ENCODE measurements around the gene SLC30A3. TPM values are rescaled to one million over a fixed set of nuclear protein-coding genes. Genes with fewer than 3 reads are reported as not detected.

Gene SLC30A3
- polyA plus RNA-seq, 1 donor from 2014 or later, result not detected

GRCh38 chr2:27236136-27236535 lies 26.7 kb downstream of the SLC30A3 start:
- TF ChIP-seq POLR2AphosphoS5 (IDR thresholded peaks at IDR 0.05), result no peak
- H3K36me3 ChIP-seq (ENCODE audit: insufficient read depth, low read length), result no peaks in the 10 kb centered on the region
- H3K27ac ChIP-seq (ENCODE audit: low read length), result no peak overlapping the region
- no peak overlapping the region for H3K4me2 ChIP-seq (ENCODE audit: low read length)
- H3K9ac ChIP-seq (ENCODE audit: low read length), result no peak overlapping the region
- no peaks in the 10 kb centered on the region for H4K20me1 ChIP-seq (ENCODE audit: insufficient read depth)
- no peak overlapping the region for H2AFZ ChIP-seq (ENCODE audit: low read depth, low read length)
- no peaks in the 10 kb centered on the region for H3F3A ChIP-seq (ENCODE audit: insufficient read depth, low read length, poor library complexity, severe bottlenecking)
- no peaks in the 10 kb centered on the region for H3K9me3 ChIP-seq (ENCODE audit: low read length)
- no peaks in the 10 kb centered on the region for H3K9me2 ChIP-seq (ENCODE audit: insufficient read depth, low read length)
- H3K27me3 ChIP-seq (ENCODE audit: insufficient read depth, low read depth, low read length), result no peaks in the 10 kb centered on the region
- H3K4me3 ChIP-seq (ENCODE audit: low read length), result no peak overlapping the region
- no peaks in the 10 kb centered on the region for H3K79me2 ChIP-seq (replicated peaks; ENCODE audit: insufficient read depth, low read length)

GRCh38 chr2:27233341-27233740 lies 29.5 kb downstream of the SLC30A3 start:
- TF ChIP-seq CTCF (IDR thresholded peaks at IDR 0.05; ENCODE audit: poor library complexity, severe bottlenecking) (no peak), MXI1 (conservative IDR thresholded peaks at IDR 0.05; ENCODE audit: poor library complexity, severe bottlenecking) (no peak), SMC3 (conservative IDR thresholded peaks at IDR 0.05; ENCODE audit: poor library complexity) (no peak), EP300 (conservative IDR thresholded peaks at IDR 0.05; ENCODE audit: poor library complexity, severe bottlenecking) (no peak), RAD21 (conservative IDR thresholded peaks at IDR 0.05) (no peak), REST (IDR thresholded peaks at IDR 0.05; ENCODE audit: borderline replicate concordance) (no peak), TAF1 (IDR thresholded peaks at IDR 0.05; ENCODE audit: low read depth) (no peak), POLR2AphosphoS5 (IDR thresholded peaks at IDR 0.05) (no peak), EZH2 (IDR thresholded peaks at IDR 0.05; ENCODE audit: borderline replicate concordance, insufficient read depth, low read length, poor library complexity, severe bottlenecking) (no peak)
- Histone ChIP-seq H3K36me3 (ENCODE audit: insufficient read depth, low read length) (no peaks in the 10 kb centered on the region), H2AFZ (ENCODE audit: low read depth, low read length) (no peak overlapping the region), H3K4me3 (ENCODE audit: low read length) (no peak overlapping the region), H3K9me3 (ENCODE audit: low read length) (no peaks in the 10 kb centered on the region), H3F3A (ENCODE audit: insufficient read depth, low read length, poor library complexity, severe bottlenecking) (no peaks in the 10 kb centered on the region), H3K9me2 (ENCODE audit: insufficient read depth, low read length) (no peaks in the 10 kb centered on the region), H3K27ac (ENCODE audit: low read length) (no peak overlapping the region), H3K9ac (ENCODE audit: low read length) (no peak overlapping the region), H3K4me2 (ENCODE audit: low read length) (no peak overlapping the region), H3K27me3 (ENCODE audit: insufficient read depth, low read depth, low read length) (no peaks in the 10 kb centered on the region), H4K20me1 (ENCODE audit: insufficient read depth) (no peaks in the 10 kb centered on the region), H3K79me2 (replicated peaks; ENCODE audit: insufficient read depth, low read length) (no peaks in the 10 kb centered on the region)

- H4K20me1 ChIP-seq (ENCODE audit: insufficient read depth), result no peaks in the 10 kb centered on the region
Measured at GRCh38 chr2:27231921-27232320, 30.9 kb downstream of the SLC30A3 start.

More at GRCh38 chr2:27231921-27232320, 30.9 kb downstream of the SLC30A3 start:
- no peak overlapping the region for H3K4me2 ChIP-seq (ENCODE audit: low read length)
- no peak overlapping the region for H2AFZ ChIP-seq (ENCODE audit: low read depth, low read length)
- TF ChIP-seq REST (IDR thresholded peaks at IDR 0.05; ENCODE audit: borderline replicate concordance) (no peak), TAF1 (IDR thresholded peaks at IDR 0.05; ENCODE audit: low read depth) (no peak), EZH2 (IDR thresholded peaks at IDR 0.05; ENCODE audit: borderline replicate concordance, insufficient read depth, low read length, poor library complexity, severe bottlenecking) (no peak), SMC3 (conservative IDR thresholded peaks at IDR 0.05; ENCODE audit: poor library complexity) (no peak)
- H3K36me3 ChIP-seq (ENCODE audit: insufficient read depth, low read length), result no peaks in the 10 kb centered on the region
- no peaks in the 10 kb centered on the region for H3K79me2 ChIP-seq (replicated peaks; ENCODE audit: insufficient read depth, low read length)
- no peaks in the 10 kb centered on the region for H3K9me2 ChIP-seq (ENCODE audit: insufficient read depth, low read length)
- H3K9ac ChIP-seq (ENCODE audit: low read length), result no peak overlapping the region
- H3F3A ChIP-seq (ENCODE audit: insufficient read depth, low read length, poor library complexity, severe bottlenecking), result no peaks in the 10 kb centered on the region
- H3K9me3 ChIP-seq (ENCODE audit: low read length), result no peaks in the 10 kb centered on the region
- no peak overlapping the region for H3K4me3 ChIP-seq (ENCODE audit: low read length)
- H3K27me3 ChIP-seq (ENCODE audit: insufficient read depth, low read depth, low read length), result no peaks in the 10 kb centered on the region
- H3K27ac ChIP-seq (ENCODE audit: low read length), result no peak overlapping the region

Measured in neural cell (in vitro differentiated cells).